Trophoblast cell (in vitro differentiated cells and primary cell): Measurements from ENCODE around the gene SGCA.

Experiments
- DNase-seq, 2 donors: peaks; one replicate each; pipeline ENCODE4 v3.0.0-alpha.2; 2016
- H2AFZ ChIP-seq: 2 replicates; pipeline ENCODE4 v1.6.1; 2013; ENCODE audit warnings: low read length, moderate library complexity, mild to moderate bottlenecking; ENCODE audit not compliant: insufficient read depth, poor library complexity
- H2AK5ac ChIP-seq: 2 replicates; pipeline ENCODE4 v1.6.1; 2013; ENCODE audit warnings: mild to moderate bottlenecking, low read length
- H2BK120ac ChIP-seq: 2 replicates; pipeline ENCODE4 v1.6.1; 2013; ENCODE audit warnings: low read length, mild to moderate bottlenecking, moderate library complexity; ENCODE audit not compliant: insufficient read depth, poor library complexity
- H2BK12ac ChIP-seq: 2 replicates; pipeline ENCODE4 v1.6.1; 2013; ENCODE audit warnings: mild to moderate bottlenecking, low read length, moderate library complexity
- H2BK5ac ChIP-seq: 2 replicates; pipeline ENCODE4 v1.6.1; 2013; ENCODE audit warnings: low read length, low read depth, moderate library complexity, mild to moderate bottlenecking; ENCODE audit not compliant: poor library complexity
- H3K14ac ChIP-seq: 2 replicates; pipeline ENCODE4 v1.6.1; 2013; ENCODE audit warnings: mild to moderate bottlenecking, low read length
- H3K18ac ChIP-seq: 2 replicates; pipeline ENCODE4 v1.6.1; 2013; ENCODE audit warnings: mild to moderate bottlenecking, low read length
- H3K23ac ChIP-seq: 2 replicates; pipeline ENCODE4 v1.6.1; 2013; ENCODE audit warnings: low read length
- H3K27ac ChIP-seq: 2 replicates; pipeline ENCODE4 v1.5.1; 2013; ENCODE audit warnings: low read depth, mild to moderate bottlenecking, inconsistent platforms, low read length, moderate library complexity
- H3K27me3 ChIP-seq: 2 replicates; pipeline ENCODE4 v1.6.1; 2013; ENCODE audit warnings: inconsistent platforms, mild to moderate bottlenecking, low read length, moderate library complexity; ENCODE audit not compliant: insufficient read depth
- H3K36me3 ChIP-seq, 2 experiments: 1 replicate in 1 of 2; 2 replicates in 1 of 2; pipeline ENCODE4 v1.6.1; 2013; ENCODE audit warnings: low read length in 2 of 2, mild to moderate bottlenecking in 2 of 2, moderate library complexity in 1 of 2; ENCODE audit not compliant: insufficient read depth in 2 of 2, control insufficient read depth in 1 of 2
- H3K4ac ChIP-seq: 2 replicates; pipeline ENCODE4 v1.6.1; 2013; ENCODE audit warnings: low read depth, mild to moderate bottlenecking, low read length, moderate library complexity
- H3K4me1 ChIP-seq, 2 experiments: 1 replicate in 1 of 2; 2 replicates in 1 of 2; pipeline ENCODE4 v1.6.1; 2013; ENCODE audit warnings: low read length in 2 of 2, mild to moderate bottlenecking in 2 of 2, moderate library complexity in 1 of 2; ENCODE audit not compliant: insufficient read depth in 2 of 2, control insufficient read depth in 1 of 2
- H3K4me2 ChIP-seq: 2 replicates; pipeline ENCODE4 v1.6.1; 2013; ENCODE audit warnings: inconsistent platforms, mild to moderate bottlenecking, low read length, moderate library complexity
- H3K4me3 ChIP-seq: 2 replicates; pipeline ENCODE4 v1.5.1; 2013; ENCODE audit warnings: mild to moderate bottlenecking, low read depth, low read length, inconsistent platforms
- H3K79me1 ChIP-seq: one replicate; pipeline ENCODE4 v1.6.1; 2013; ENCODE audit warnings: low read length
- H3K79me2 ChIP-seq: 2 replicates; pipeline ENCODE4 v1.6.1; 2013; ENCODE audit warnings: low read length, mild to moderate bottlenecking; ENCODE audit not compliant: control insufficient read depth, insufficient read depth, poor library complexity
- H3K9ac ChIP-seq: 2 replicates; pipeline ENCODE4 v1.6.1; 2013; ENCODE audit warnings: mild to moderate bottlenecking, low read length
- H3K9me3 ChIP-seq: 2 replicates; pipeline ENCODE4 v1.6.1; 2013; ENCODE audit warnings: low read depth, mild to moderate bottlenecking, control low read depth, inconsistent platforms, low read length; ENCODE audit not compliant: insufficient read depth
- H4K12ac ChIP-seq: 2 replicates; pipeline ENCODE4 v1.6.1; 2013; ENCODE audit warnings: low read depth, mild to moderate bottlenecking, low read length, moderate library complexity
- H4K8ac ChIP-seq: 2 replicates; pipeline ENCODE4 v1.6.1; 2013; ENCODE audit warnings: low read depth, mild to moderate bottlenecking, low read length, moderate library complexity
- H4K91ac ChIP-seq: one replicate; pipeline ENCODE4 v1.6.1; 2013; ENCODE audit warnings: low read depth, mild to moderate bottlenecking, low read length, moderate library complexity
- WGBS: extraction: QIAGEN DNeasy Blood & Tissue Kit; methylation state at CpG from one replicate; pipeline ENCODE4 v1.1.7; 2013; ENCODE audit warnings: missing lambda C conversion rate; ENCODE audit not compliant: insufficient read length, insufficient coverage; ENCODE audit errors: extremely low coverage; 5-methylcytosine and 5-hydroxymethylcytosine counted together

The SGCA gene

DNA sequence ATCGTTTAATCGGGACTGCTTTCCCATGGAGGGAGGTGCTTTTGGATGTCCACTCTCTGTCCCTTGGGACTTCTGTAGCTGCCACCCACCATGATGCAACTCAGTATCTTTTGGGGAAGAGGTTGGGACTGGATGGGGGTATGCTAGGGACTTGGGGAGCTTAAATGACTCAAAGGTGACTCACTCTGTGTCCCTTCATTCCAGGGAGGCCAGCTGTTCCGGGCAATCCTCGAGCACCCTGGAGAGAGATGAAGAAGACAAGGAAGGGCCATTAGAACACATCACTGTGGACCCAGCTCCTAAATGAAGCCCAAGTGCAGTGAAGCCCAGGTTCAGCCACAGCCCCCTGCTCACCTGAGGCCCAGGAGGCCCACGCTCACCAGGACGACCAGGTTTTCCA, 31.0 kb downstream of the SGCA start:
- no peak overlapping the region for H3K27ac ChIP-seq
- no CpG with 5 or more reads among the region's 6 CpGs for WGBS
- no peak for DNase-seq

GRCh38 chr17:50198026-50198669, 32.3 kb downstream of the SGCA start:
- Histone ChIP-seq H3K79me1 (peaks cover 24% of the 10 kb centered on the region), H2BK12ac (no peak overlapping the region), H4K12ac (no peak overlapping the region), H2BK120ac (no peak overlapping the region), H2AK5ac (no peak overlapping the region), H4K91ac (no peak overlapping the region), H3K9me3 (no peaks in the 10 kb centered on the region), H3K27ac (no peak overlapping the region), H3K79me2 (peaks cover 11% of the 10 kb centered on the region), H3K18ac (peak overlapping the region; percentile 10), H4K8ac (no peak overlapping the region), H3K27me3 (no peaks in the 10 kb centered on the region), H3K4ac (no peak overlapping the region), H3K23ac (no peak overlapping the region), H3K4me2 (no peak overlapping the region), H3K4me1 (peaks cover 5 to 14% of the 10 kb centered on the region in 2 experiments), H2AFZ (no peak overlapping the region), H3K9ac (no peak overlapping the region), H3K14ac (no peak overlapping the region), H3K36me3 (peaks cover 55 to 62% of the 10 kb centered on the region in 2 experiments), H2BK5ac (no peak overlapping the region), H3K4me3 (no peak overlapping the region)
- DNase-seq: peak; percentile 35 to 61
- no CpG with 5 or more reads among the region's 7 CpGs for WGBS

More for the DNA sequence above, 31.0 kb downstream of the SGCA start:
- H3K4ac ChIP-seq: no peak overlapping the region
- no peak overlapping the region for H3K4me2 ChIP-seq
- peaks cover 69 to 75% of the 10 kb centered on the region in 2 experiments for H3K36me3 ChIP-seq
- H4K12ac ChIP-seq: no peak overlapping the region
- no peak overlapping the region for H2AK5ac ChIP-seq
- no peak overlapping the region for H2BK120ac ChIP-seq
- no peak overlapping the region for H2AFZ ChIP-seq
- peak overlapping the region; percentile 31 for H3K18ac ChIP-seq
- H3K14ac ChIP-seq: no peak overlapping the region
- no peaks in the 10 kb centered on the region for H3K27me3 ChIP-seq
- H2BK12ac ChIP-seq: no peak overlapping the region
- H3K4me3 ChIP-seq: no peak overlapping the region
- H3K4me1 ChIP-seq: peaks cover 3 to 12% of the 10 kb centered on the region in 2 experiments
- no peak overlapping the region for H4K91ac ChIP-seq
- no peak overlapping the region for H3K23ac ChIP-seq
- no peak overlapping the region for H4K8ac ChIP-seq
- H3K9me3 ChIP-seq: no peaks in the 10 kb centered on the region
- H3K9ac ChIP-seq: no peak overlapping the region
- H3K79me2 ChIP-seq: peaks cover 11% of the 10 kb centered on the region
- peaks cover 22% of the 10 kb centered on the region for H3K79me1 ChIP-seq
- H2BK5ac ChIP-seq: no peak overlapping the region

DNA sequence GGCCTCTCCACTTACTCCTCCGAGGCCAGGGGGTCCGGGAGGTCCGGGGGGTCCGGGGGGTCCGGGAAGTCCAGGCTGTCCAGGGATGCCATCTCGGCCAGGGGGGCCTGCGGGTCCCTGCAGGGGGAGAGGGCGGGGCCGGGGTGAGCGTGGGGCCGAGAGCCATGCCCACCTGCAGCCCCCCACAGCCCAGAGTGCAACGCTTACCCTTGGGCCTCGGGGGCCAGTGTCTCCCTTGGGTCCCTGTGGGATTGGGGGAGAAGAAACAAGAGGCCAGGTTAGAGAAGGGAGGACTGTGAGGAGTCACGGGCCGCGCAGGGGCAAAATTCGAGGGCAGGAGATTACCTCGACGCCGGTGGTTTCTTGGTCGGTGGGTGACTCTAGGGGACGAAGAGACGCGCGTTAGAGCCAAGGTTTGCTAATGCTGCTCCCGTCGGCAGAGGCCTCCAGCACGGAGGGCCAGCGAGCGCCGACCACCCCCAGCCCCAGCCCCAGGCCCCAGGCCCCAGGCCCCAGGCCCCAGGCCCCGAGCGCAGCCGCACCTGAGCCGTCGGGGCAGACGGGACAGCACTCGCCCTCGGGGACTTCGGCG, 33.5 kb downstream of the SGCA start:
- Histone ChIP-seq H3K4me3 (peak overlapping the region; percentile 55), H3K9ac (peak overlapping the region; percentile 48), H2AK5ac (peak overlapping the region; percentile 60), H3K4me1 (peaks cover 16 to 23% of the 10 kb centered on the region in 2 experiments), H3K79me1 (peaks cover 32% of the 10 kb centered on the region), H4K91ac (peak overlapping the region; percentile 85), H2BK120ac (peak overlapping the region; percentile 79), H4K8ac (peak overlapping the region; percentile 42), H3K36me3 (peaks cover 44 to 51% of the 10 kb centered on the region in 2 experiments), H3K4me2 (peak overlapping the region; percentile 75), H3K27ac (peak overlapping the region; percentile 97), H3K9me3 (no peaks in the 10 kb centered on the region), H4K12ac (no peak overlapping the region), H2BK12ac (peak overlapping the region; percentile 76), H3K27me3 (no peaks in the 10 kb centered on the region), H3K79me2 (peaks cover 12% of the 10 kb centered on the region), H2BK5ac (peak overlapping the region; percentile 78), H3K18ac (peak overlapping the region; percentile 91), H3K14ac (peak overlapping the region; percentile 83), H3K4ac (peak overlapping the region; percentile 47), H2AFZ (peak overlapping the region; percentile 37), H3K23ac (no peak overlapping the region)
- DNase-seq: no peak
- no CpG with 5 or more reads among the region's 41 CpGs for WGBS

DNA sequence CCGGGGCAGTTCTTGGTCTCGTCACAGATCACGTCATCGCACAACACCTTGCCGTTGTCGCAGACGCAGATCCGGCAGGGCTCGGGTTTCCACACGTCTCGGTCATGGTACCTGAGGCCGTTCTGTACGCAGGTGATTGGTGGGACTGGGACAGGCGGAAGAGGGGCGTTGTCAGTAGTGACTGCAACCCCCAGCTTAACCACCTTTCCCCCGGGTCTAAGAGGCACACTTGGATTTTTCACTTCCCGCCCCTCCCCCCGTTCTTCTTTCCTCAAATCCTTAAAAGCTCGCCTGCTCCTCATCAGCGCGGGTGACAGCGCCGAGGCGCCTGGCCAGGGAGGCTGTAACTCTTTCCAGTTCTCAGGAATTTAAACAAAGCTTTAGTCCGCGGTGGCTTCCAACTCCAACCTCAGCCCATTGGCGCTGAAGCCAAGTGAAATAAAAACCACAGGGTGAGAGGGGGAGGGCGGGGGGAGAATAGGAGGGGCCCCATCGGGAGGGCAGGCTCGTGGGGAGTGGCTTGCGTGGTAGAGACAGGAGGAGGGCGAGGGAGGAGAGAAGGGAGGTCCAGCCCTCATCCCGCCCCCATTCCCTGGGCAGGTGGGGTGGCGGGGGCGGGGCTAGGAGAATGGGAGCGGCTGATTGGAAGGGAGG, 34.1 kb downstream of the SGCA start:
- peaks cover 38% of the 10 kb centered on the region for H3K79me1 ChIP-seq
- WGBS: no CpG with 5 or more reads among the region's 36 CpGs
- H3K79me2 ChIP-seq: peaks cover 12% of the 10 kb centered on the region
- peak overlapping the region; percentile 69 for H3K14ac ChIP-seq
- H3K4me3 ChIP-seq: peak overlapping the region; percentile 95
- H3K27ac ChIP-seq: peak overlapping the region; percentile 97
- no peak overlapping the region for H4K12ac ChIP-seq
- no peak overlapping the region for H2BK12ac ChIP-seq
- no peaks in the 10 kb centered on the region for H3K27me3 ChIP-seq
- peak overlapping the region; percentile 35 for H3K18ac ChIP-seq
- peaks cover 38 to 45% of the 10 kb centered on the region in 2 experiments for H3K36me3 ChIP-seq
- no peak overlapping the region for H3K23ac ChIP-seq
- H3K4ac ChIP-seq: no peak overlapping the region
- H2BK5ac ChIP-seq: peak overlapping the region; percentile 95
- H3K9ac ChIP-seq: peak overlapping the region; percentile 38
- H3K9me3 ChIP-seq: no peaks in the 10 kb centered on the region
- peaks cover 22 to 28% of the 10 kb centered on the region in 2 experiments for H3K4me1 ChIP-seq
- H2AFZ ChIP-seq: peak overlapping the region; percentile 11
- peak overlapping the region; percentile 70 for H4K91ac ChIP-seq
- peak overlapping the region; percentile 75 for H3K4me2 ChIP-seq
- peak; percentile 64 to 73 for DNase-seq
- peak overlapping the region; percentile 36 for H4K8ac ChIP-seq
- H2AK5ac ChIP-seq: no peak overlapping the region
- H2BK120ac ChIP-seq: peak overlapping the region; percentile 70
